Stimulated activated CD4-positive, alpha-beta T cell treated with anti-CD3 and anti-CD28 coated beads, Interleukin-4, amount 100 ng/mL, for 4 hours (primary cell): ENCODE results near the gene PTPRB.

Experiments used
- DNase-seq, 2 experiments: peaks; one replicate each; pipeline ENCODE4 v3.0.0-alpha.2; 2020

PTPRB gene

DNA sequence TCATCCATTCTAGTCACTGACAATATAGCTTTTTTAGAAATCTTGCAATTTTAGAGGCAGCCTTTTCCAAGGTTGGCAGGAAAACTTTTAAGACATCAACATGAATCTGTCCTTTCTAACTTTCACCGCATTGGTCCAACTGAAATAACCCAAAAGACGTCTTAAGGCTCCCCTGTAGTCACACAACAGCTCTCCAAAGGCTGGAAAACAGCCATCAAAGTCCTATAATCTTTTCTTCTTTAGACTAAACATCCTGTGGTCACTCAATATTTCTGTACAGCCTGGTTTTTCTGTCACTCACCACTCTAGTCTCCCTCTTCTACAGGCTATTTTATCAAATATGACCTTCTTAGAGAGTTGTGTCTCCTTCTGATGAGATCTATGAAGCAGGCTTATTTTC, 4.5 kb upstream of the PTPRB start:
- no peak for DNase-seq

GRCh38 chr12:70640901-70641300, 3.7 kb upstream of the PTPRB start:
- DNase-seq, result no peak

DNA sequence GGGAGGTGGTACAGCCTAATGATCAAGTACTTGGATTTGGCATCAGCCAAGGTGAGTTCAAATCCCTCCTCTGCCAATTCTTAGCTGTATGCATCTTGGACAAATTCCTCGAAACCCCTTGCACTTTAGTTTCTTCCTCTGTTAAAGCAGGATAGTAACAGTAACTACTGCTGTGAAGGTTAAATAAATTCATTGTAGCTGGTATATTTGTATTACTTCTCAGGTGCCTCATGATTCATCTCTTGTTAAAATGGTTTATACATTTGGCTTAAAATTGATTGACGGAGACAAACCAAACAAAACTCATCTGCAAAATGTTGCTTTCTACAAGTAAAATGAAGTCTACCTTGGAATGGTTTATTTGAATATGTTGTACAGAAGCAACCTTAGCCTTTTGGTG, 2.3 kb upstream of the PTPRB start:
- no peak for DNase-seq

GRCh38 chr12:70638639-70639360, 1.6 kb upstream of the PTPRB start:
- DNase-seq, result no peak

GRCh38 chr12:70635755-70636154, 1.5 kb downstream of the PTPRB start:
- no peak for DNase-seq

GRCh38 chr12:70628701-70629480, 8.3 kb downstream of the PTPRB start:
- DNase-seq, result no peak

DNA sequence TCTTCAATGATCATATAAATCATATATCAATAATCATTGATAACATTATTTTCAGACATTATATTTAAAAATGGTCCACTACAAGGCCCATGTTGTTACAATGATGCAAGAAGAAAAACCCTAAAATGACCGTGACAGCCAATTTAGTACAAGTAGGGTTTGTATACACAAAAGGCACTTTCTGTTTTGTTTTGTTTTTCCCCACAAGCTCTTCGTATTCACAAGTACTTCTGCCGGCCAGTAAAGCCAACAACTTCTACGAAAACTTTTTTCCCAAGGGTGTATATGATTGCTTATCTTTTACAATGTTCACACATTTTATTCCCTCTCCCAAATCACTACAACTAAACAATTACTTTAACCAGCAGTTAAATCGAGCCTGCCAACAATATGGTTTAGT, 9.6 kb downstream of the PTPRB start:
- no peak for DNase-seq

- DNase-seq, result no peak
These were observed 11.0 kb downstream of the PTPRB start for GRCh38 chr12:70626180-70626579.

GRCh38 chr12:70619471-70620152, 17.6 kb downstream of the PTPRB start:
- DNase-seq, result no peak

GRCh38 chr12:70618371-70618770, 18.9 kb downstream of the PTPRB start:
- no peak for DNase-seq

DNA sequence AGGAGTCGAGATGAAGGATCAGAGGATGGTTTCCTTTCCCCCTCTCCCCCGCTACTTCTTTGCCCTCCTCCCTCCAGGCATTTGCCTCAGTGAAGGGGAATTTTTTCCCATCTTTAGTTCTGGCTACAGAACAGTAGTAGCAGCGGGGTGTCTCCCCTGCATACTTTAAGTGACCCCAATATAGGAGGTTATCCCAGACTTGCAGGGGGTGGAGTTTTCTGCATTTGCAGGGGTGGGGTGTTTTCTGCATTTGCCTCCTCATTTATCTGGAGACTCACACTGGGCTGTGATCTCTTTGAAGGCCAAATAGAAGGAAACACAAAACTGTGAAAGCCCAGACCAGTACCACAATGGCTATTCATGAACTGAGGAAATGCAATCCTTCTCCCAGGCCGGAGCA, 19.8 kb downstream of the PTPRB start:
- no peak for DNase-seq

DNA sequence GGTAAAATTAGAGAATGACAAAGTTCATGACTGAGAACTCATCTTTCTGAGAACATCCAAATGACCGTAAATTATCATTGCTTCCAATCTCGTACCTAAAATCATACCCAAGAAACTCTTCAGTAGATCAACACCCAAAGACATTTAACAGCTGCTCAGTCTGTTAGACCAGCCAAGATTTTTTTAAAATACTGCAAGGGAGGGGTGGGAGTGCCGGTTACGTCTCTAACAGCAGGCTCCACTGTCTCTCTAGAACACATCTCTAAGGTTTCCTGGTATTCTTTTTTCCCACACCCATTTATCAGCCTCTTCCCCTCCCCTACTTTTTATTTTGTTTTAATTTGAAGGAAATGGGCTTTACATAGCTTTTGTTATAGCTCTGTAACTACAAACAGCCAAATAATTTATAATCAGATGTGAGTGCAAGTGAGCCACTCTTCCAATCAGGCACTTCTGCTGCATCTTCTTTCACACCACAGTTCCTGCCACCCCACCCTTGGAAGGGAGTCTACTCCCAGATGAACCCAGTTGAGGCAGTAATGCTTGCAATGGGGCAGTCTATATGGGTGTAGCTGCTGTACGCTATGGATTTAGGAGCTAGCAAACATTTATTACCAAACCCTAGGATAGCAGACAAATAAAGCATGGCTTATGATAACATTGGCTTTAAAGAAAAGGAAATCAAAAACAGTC, 21.9 kb downstream of the PTPRB start:
- DNase-seq, result no peak

DNA sequence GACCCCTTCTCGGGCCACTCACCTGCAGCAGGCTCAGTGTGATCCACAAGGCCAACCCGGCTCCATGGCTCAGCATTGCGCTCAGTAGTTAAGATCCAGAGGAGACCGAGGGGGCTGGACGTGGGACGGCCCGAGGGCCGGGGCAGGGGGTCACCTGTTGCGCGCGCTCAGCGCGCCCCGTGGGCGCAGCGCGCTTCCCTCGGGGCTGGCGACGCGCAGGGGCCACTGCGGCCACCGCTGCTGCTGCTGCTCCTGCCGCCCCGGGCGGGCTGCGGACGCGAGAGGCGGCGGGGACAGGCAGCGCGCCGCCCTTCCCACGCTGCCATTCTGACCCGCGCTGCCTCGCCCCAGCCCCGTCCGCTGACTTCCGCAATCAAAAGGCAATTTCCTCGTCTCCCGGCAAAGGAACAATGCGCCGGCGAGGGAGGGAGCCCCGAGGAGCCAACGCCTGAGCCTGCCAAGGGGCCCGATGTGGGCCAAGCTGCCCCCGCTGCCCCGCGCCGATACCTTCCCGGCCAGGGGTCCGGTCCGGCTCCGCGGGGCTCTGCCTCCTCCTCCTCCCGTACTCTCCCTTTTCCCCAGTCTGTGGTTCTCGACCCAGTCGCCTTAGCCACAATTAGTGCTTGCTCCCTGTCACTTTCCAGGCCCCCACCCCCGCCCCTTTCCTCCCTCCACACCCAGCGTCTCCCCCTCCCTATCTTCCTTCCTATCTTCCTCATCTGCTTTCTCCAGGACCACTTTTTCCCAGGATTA, 27.3 kb downstream of the PTPRB start:
- no peak for DNase-seq

DNA sequence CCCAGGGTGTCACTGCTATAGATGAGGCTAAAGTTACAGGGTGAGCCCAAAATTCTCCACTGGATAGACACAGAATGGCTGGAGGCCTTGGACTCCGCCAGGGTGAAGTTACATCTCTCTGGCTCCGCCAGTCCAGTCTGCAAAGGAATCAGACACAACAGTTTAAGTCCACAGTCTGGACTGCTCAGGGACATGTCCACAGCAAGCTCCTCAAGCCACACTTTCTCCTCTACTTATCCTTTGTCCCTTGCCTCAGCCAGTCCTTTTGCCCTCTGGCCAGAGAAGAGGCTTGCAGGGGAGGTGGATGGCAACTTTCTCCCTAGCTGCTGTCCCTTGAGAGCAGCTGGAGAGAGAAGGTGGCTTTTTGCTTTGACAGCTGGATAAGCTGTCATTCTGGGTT, 28.0 kb downstream of the PTPRB start:
- DNase-seq, result no peak

GRCh38 chr12:70608184-70608583, 29.0 kb downstream of the PTPRB start:
- DNase-seq, result no peak

DNA sequence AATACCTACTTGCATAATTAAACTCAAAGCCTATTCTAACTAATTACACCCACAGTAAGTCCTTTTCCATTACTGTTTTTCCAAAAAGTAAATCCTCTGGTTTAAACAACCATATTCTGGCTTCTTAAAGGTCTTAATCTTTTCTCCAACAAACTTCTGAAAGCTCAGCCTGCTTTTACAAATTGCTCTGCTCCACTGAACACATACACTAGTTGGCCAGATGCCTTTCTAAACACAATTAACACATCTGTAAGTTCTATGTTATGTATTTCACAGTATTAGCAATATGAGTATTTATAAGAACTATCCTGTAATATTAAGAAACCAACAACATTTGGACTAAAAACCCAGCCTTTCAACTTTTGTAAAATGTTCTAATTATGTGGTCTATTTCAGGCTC, 30.1 kb downstream of the PTPRB start:
- DNase-seq, result no peak

GRCh38 chr12:70605976-70606375, 31.3 kb downstream of the PTPRB start:
- no peak for DNase-seq

GRCh38 chr12:70604662-70605061, 32.6 kb downstream of the PTPRB start:
- DNase-seq, result no peak

- DNase-seq, result no peak
These were observed 34.2 kb downstream of the PTPRB start for GRCh38 chr12:70603044-70603443.

- no peak for DNase-seq
These were observed 38.6 kb downstream of the PTPRB start for GRCh38 chr12:70598467-70599193.

- DNase-seq, result no peak
These were observed 44.6 kb downstream of the PTPRB start for GRCh38 chr12:70592664-70593063.
